Osteoblast (primary cell): ENCODE measurements around the gene SYCN. TPM values are rescaled to one million over a fixed set of nuclear protein-coding genes. Genes with fewer than 3 reads are reported as not detected.
"Not testable (repeated sequence)": the region's sequence is repeated elsewhere in the genome, so short reads cannot be mapped to it uniquely, and the experiment has no call there.

Experiments
- DNase-seq: peaks from one replicate; pipeline ENCODE4 v3.0.0; 2011; ENCODE audit warnings: low spot score, mixed read lengths; ENCODE audit not compliant: insufficient read length; ENCODE audit errors: missing footprints
- H2AFZ ChIP-seq: 2 replicates; pipeline ENCODE4 v1.6.0; 2011; ENCODE audit warnings: mild to moderate bottlenecking, low read length
- H3K27ac ChIP-seq: 2 replicates; pipeline ENCODE4 v1.5.1; 2011; ENCODE audit warnings: mild to moderate bottlenecking, low read depth, low read length, moderate library complexity
- H3K27me3 ChIP-seq: 2 replicates; pipeline ENCODE4 v1.6.0; 2012; ENCODE audit warnings: mild to moderate bottlenecking, control low read depth, inconsistent platforms, low read length, moderate library complexity; ENCODE audit not compliant: insufficient read depth
- H3K36me3 ChIP-seq: 2 replicates; pipeline ENCODE4 v1.5.1; 2011; ENCODE audit warnings: mild to moderate bottlenecking, low read length, control low read depth, moderate library complexity; ENCODE audit not compliant: insufficient read depth
- H3K4me1 ChIP-seq: 2 replicates; pipeline ENCODE4 v1.5.1; 2011; ENCODE audit warnings: mild to moderate bottlenecking, low read length, control low read depth, moderate library complexity; ENCODE audit not compliant: insufficient read depth
- H3K4me2 ChIP-seq: 2 replicates; pipeline ENCODE4 v1.6.0; 2011; ENCODE audit warnings: mild to moderate bottlenecking, low read length; ENCODE audit not compliant: insufficient read depth
- H3K4me3 ChIP-seq: fragments of 200-600 bp; sonication (generic); 3 replicates; pipeline ENCODE4 v1.5.1; 2012; ENCODE audit warnings: mild to moderate bottlenecking, low read length, inconsistent platforms; ENCODE audit not compliant: insufficient read depth
- H3K79me2 ChIP-seq: 2 replicates; pipeline ENCODE4 v1.6.0; 2012; ENCODE audit warnings: mild to moderate bottlenecking, low read length, control low read depth, inconsistent platforms; ENCODE audit not compliant: insufficient read depth
- H3K9me3 ChIP-seq: 2 replicates; pipeline ENCODE4 v1.5.1; 2011; ENCODE audit warnings: low read depth, low read length, control low read depth
- H4K20me1 ChIP-seq: 2 replicates; pipeline ENCODE4 v1.6.0; 2012; ENCODE audit warnings: mild to moderate bottlenecking, low read length, control low read depth; ENCODE audit not compliant: insufficient read depth
- CTCF ChIP-seq: IDR thresholded peaks from 2 replicates; pipeline ENCODE4 v1.5.1; 2011; ENCODE audit warnings: mild to moderate bottlenecking, low read depth, low read length, moderate library complexity; ENCODE audit errors: extremely low read depth
- total RNA-seq: library from RNA; depleted of rRNA; stranded (reverse); fragments of >200 nt; gene quantifications from 2 replicates; pipeline ENCODE4 v1.2.3, GENCODE V29; 2012

Gene SYCN
- total RNA-seq, 1 donor = not detected

GRCh38 chr19:39251081-39251480, 47.0 kb upstream of the SYCN start:
- Histone ChIP-seq H3K9me3 (no peaks in the 10 kb centered on the region), H3K36me3 (no peaks in the 10 kb centered on the region), H3K4me3 (no peak overlapping the region), H4K20me1 (no peaks in the 10 kb centered on the region), H2AFZ (no peak overlapping the region), H3K79me2 (no peaks in the 10 kb centered on the region), H3K27ac (no peak overlapping the region), H3K4me2 (no peak overlapping the region), H3K4me1 (no peaks in the 10 kb centered on the region), H3K27me3 (peaks cover 40% of the 10 kb centered on the region)
- no peak for DNase-seq
- TF ChIP-seq CTCF = no peak

- Histone ChIP-seq H3K79me2 (no peaks in the 10 kb centered on the region), H3K4me2 (no peak within 1 kb of the TSS), H3K27me3 (peaks cover 40% of the 10 kb centered on the region), H3K4me3 (no peak within 1 kb of the TSS), H3K4me1 (no peaks in the 10 kb centered on the region), H3K36me3 (no peaks in the 10 kb centered on the region), H3K27ac (no peak within 1 kb of the TSS), H3K9me3 (no peaks in the 10 kb centered on the region), H4K20me1 (no peaks in the 10 kb centered on the region), H2AFZ (no peak within 1 kb of the TSS)
- no peak for TF ChIP-seq CTCF
- no peak for DNase-seq
Measured at GRCh38 chr19:39248806-39249205, 44.7 kb upstream of the SYCN start, which contains the start of gene IFNL4. Gene IFNL4 (minus strand): TSS chr19:39248856.

- Histone ChIP-seq H2AFZ (no peak overlapping the region), H4K20me1 (no peaks in the 10 kb centered on the region), H3K27me3 (peaks cover 36% of the 10 kb centered on the region), H3K27ac (no peak overlapping the region), H3K9me3 (no peaks in the 10 kb centered on the region), H3K4me1 (no peaks in the 10 kb centered on the region), H3K36me3 (no peaks in the 10 kb centered on the region), H3K4me3 (no peak overlapping the region), H3K4me2 (no peak overlapping the region), H3K79me2 (no peaks in the 10 kb centered on the region)
- peak; percentile 68 for DNase-seq
- no peak for TF ChIP-seq CTCF
Measured at GRCh38 chr19:39247701-39248664, 43.9 kb upstream of the SYCN start.

- Histone ChIP-seq H3K4me2 (no peak overlapping the region), H3K36me3 (no peaks in the 10 kb centered on the region), H3K27ac (no peak overlapping the region), H3K79me2 (no peaks in the 10 kb centered on the region), H3K4me1 (no peaks in the 10 kb centered on the region), H3K9me3 (no peaks in the 10 kb centered on the region), H4K20me1 (no peaks in the 10 kb centered on the region), H3K27me3 (peaks cover 30% of the 10 kb centered on the region), H2AFZ (no peak overlapping the region), H3K4me3 (no peak overlapping the region)
- peak; percentile 86 for DNase-seq
- no peak for TF ChIP-seq CTCF
Measured at GRCh38 chr19:39246951-39247669, 43.0 kb upstream of the SYCN start.

- not testable (repeated sequence) for H2AFZ ChIP-seq, H3K79me2 ChIP-seq, H4K20me1 ChIP-seq, DNase-seq, H3K27ac ChIP-seq, H3K4me1 ChIP-seq, H3K4me3 ChIP-seq, H3K36me3 ChIP-seq, H3K9me3 ChIP-seq, H3K4me2 ChIP-seq
- H3K27me3 ChIP-seq = peaks cover 26% of the 10 kb centered on the region
Measured at GRCh38 chr19:39245166-39245565, 41.1 kb upstream of the SYCN start.
